Adrenal gland (tissue), 12 donors: ENCODE data around the gene OXNAD1. TPM values are rescaled to one million over a fixed set of nuclear protein-coding genes. Genes with fewer than 3 reads are reported as not detected.

Source experiments
- DNase-seq, 7 donors: peaks; one replicate each; pipeline ENCODE4 v3.0.0-alpha.2; 2019 to 2020
- H3K27ac ChIP-seq, 5 donors: fragments of 200-600 bp; sonication (generic) in 4 of 5; 1 replicate in 3 of 5; 2 replicates in 2 of 5; pipeline versions ENCODE4 v1.5.1 to v1.8.0; 2016 to 2020; ENCODE audit warnings: mild to moderate bottlenecking in 1 of 5
- H3K27me3 ChIP-seq: fragments of 200-600 bp; 2 replicates; pipeline ENCODE4 v1.8.0; 2021
- H3K36me3 ChIP-seq, 2 donors: fragments of 200-600 bp; replicated peaks in 1 of 2; 1 replicate in 1 of 2; 2 replicates in 1 of 2; pipeline versions ENCODE4 v1.5.1 to v1.8.0; 2018 to 2022
- H3K4me1 ChIP-seq, 2 donors: fragments of 200-600 bp; replicated peaks in 1 of 2; 1 replicate in 1 of 2; 2 replicates in 1 of 2; pipeline versions ENCODE4 v1.5.1 to v1.8.0; 2018 to 2021
- H3K4me3 ChIP-seq, 4 donors: fragments of 200-600 bp; sonication (generic) in 3 of 4; one replicate each; pipeline ENCODE4 v1.5.1; 2016 to 2018
- H3K9me3 ChIP-seq, 3 donors: fragments of 200-600 bp; sonication (generic) in 1 of 3; replicated peaks in 1 of 3; 1 replicate in 2 of 3; 2 replicates in 1 of 3; pipeline versions ENCODE4 v1.5.1 to v1.8.0; 2016 to 2021
- CTCF ChIP-seq, 6 experiments: fragments of 450-650 bp in 4 of 6; fragments of 200-600 bp in 2 of 6; sonication (generic) in 1 of 6; IDR thresholded peaks; 1 replicate in 5 of 6; 2 replicates in 1 of 6; pipeline versions ENCODE4 v1.5.1 to v1.8.0; 2016 to 2021; ENCODE audit warnings: antibody characterized with exemption in 6 of 6, mild to moderate bottlenecking in 2 of 6, moderate library complexity in 1 of 6
- POLR2A ChIP-seq, 2 donors: fragments of 450-650 bp; IDR thresholded peaks; one replicate each; pipeline ENCODE4 v1.6.1; 2017; ENCODE audit warnings: antibody characterized with exemption in 2 of 2, mild to moderate bottlenecking in 2 of 2, moderate library complexity in 1 of 2
- WGBS, 4 donors: extraction: QIAGEN DNeasy Blood & Tissue Kit in 2 of 4; methylation state at CpG; one replicate each; pipeline versions ENCODE4 v1.1.5 to v1.1.7; 2013 to 2017; 5-methylcytosine and 5-hydroxymethylcytosine counted together
- intact Hi-C, 2 donors: fragments of 100-400 bp; cut with DNase I; formaldehyde crosslinking; loops; one replicate each; pipeline versions ENCODE4 v1.14.1 to v1.15.0; 2022 to 2023
- polyA plus RNA-seq, 3 donors: library from polyadenylated mRNA; stranded (reverse); fragments of 200-250 nt in 2 of 3; fragments of 350-450 nt in 1 of 3; fragmentation: Illumina TruSeq in 1 of 3; extraction: RNeasy Lipid Tissue Mini Kit (QIAGEN cat#74804) in 1 of 3; gene quantifications; one replicate each; pipeline ENCODE4 v1.2.3, GENCODE V29; 2013 to 2014
- total RNA-seq, 9 donors: library from RNA; depleted of rRNA in 4 of 9; stranded (reverse); fragments of >200 nt in 4 of 9; fragments of 120-200 nt in 1 of 9; fragmentation: NEBNext Ultra II Directional in 1 of 9; extraction: Animal tissue kit (Norgen Biotek cat#: 25700) in 1 of 9; gene quantifications; one replicate each; pipeline versions ENCODE4 v1.1.0 to v1.2.4, GENCODE V29; 2013 to 2023
- donor health status: healthy with polysubstance abuse.
- donor health status: Bipolar disorder and iron deficiency.
- donor health status: DM: yes; HTN: yes; CAD: no.
- donor health status: DM: no; HTN: no; CAD: no.
- donor health status: DM: no; HTN: no; CAD: no.
- donor health status: DM: yes; HTN: yes; CAD: no.

The OXNAD1 gene
- total and polyA plus RNA-seq, 12 donors, result 3.6 to 22.2 (median 11.2) TPM

- Histone ChIP-seq H3K9me3 (no peaks in the 10 kb centered on the region), H3K27me3 (no peaks in the 10 kb centered on the region), H3K4me1 (peaks cover 0 to 4% of the 10 kb centered on the region in 2 donors), H3K27ac (no peak overlapping the region), H3K36me3 (peaks cover 0 to 31% of the 10 kb centered on the region in 2 donors), H3K4me3 (no peak overlapping the region)
- no peak for TF ChIP-seq POLR2A (IDR thresholded peaks at IDR 0.05)
- TF ChIP-seq CTCF (IDR thresholded peaks at IDR 0.05), result no peak
- intact Hi-C loops, result no loop called here
- DNase-seq, result no peak
- 95 to 100% (median 98%) methylated on average over 3 to 4 of the region's 4 CpGs for WGBS, 4 donors
Observed at GRCh38 chr3:16325850-16326249, 60.8 kb downstream of the OXNAD1 start.

DNA sequence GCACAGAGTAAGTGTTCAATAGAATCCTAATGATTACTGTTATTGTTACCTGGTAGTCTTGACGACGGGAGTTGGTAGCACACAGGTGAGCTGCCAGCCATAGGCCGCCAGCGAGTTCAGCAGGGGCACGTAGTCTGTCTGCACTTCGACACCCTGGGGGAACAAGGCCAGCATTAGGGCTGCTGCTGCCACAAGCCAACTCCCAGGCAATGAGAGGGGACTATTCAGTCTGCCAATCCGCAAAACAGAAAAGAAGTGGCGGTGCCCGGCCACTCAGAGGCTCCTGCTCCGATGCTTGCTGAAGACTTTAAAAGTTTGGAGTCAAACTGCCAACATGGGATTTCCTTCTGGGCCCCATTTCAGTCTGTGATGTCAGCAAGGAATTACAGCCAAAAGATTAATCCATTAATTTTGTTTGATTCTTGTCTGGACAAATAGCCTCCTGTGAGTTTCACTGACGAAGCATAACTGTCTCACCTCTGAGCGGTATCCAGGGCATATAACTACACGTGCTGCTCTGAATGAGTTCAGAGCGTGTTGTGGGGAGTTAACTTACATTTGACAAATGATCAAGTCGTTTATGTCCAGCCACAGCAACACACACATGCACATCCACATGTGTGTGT is 61.8 kb downstream of the OXNAD1 start:
- 90 to 98% (median 93%) methylated on average over 14 to 15 of the region's 15 CpGs for WGBS, 4 donors
- no peak overlapping the region for H3K4me3 ChIP-seq
- H3K9me3 ChIP-seq, result no peaks in the 10 kb centered on the region
- intact Hi-C loops, result no loop called here
- no peak for DNase-seq
- no peaks in the 10 kb centered on the region for H3K27me3 ChIP-seq
- peaks cover 0 to 30% of the 10 kb centered on the region in 2 donors for H3K36me3 ChIP-seq
- TF ChIP-seq CTCF (IDR thresholded peaks at IDR 0.05), result no peak
- peaks cover 0 to 4% of the 10 kb centered on the region in 2 donors for H3K4me1 ChIP-seq
- H3K27ac ChIP-seq, result no peak overlapping the region

GRCh38 chr3:16328124-16328523 is 63.1 kb downstream of the OXNAD1 start:
- H3K9me3 ChIP-seq, result no peaks in the 10 kb centered on the region
- DNase-seq, result no peak
- H3K4me1 ChIP-seq, result peaks cover 0 to 4% of the 10 kb centered on the region in 2 donors
- intact Hi-C loops, result no loop called here
- peaks cover 0 to 17% of the 10 kb centered on the region in 2 donors for H3K36me3 ChIP-seq
- H3K27me3 ChIP-seq, result no peaks in the 10 kb centered on the region
- WGBS, 4 donors, result 95 to 98% (median 97%) methylated on average over 5 to 6 of the region's 6 CpGs
- TF ChIP-seq CTCF (IDR thresholded peaks at IDR 0.05), result no peak
- no peak for TF ChIP-seq POLR2A (IDR thresholded peaks at IDR 0.05)
- H3K27ac ChIP-seq, result peak overlapping the region in 1 of 5 donors; percentile 58
- no peak overlapping the region for H3K4me3 ChIP-seq

- Histone ChIP-seq H3K9me3 (no peaks in the 10 kb centered on the region), H3K27me3 (no peaks in the 10 kb centered on the region), H3K36me3 (peaks cover 0 to 16% of the 10 kb centered on the region in 2 donors), H3K4me3 (no peak overlapping the region), H3K27ac (peak overlapping the region in 1 of 5 donors; percentile 73), H3K4me1 (peaks cover 0 to 4% of the 10 kb centered on the region in 2 donors)
- WGBS, 4 donors, result 69 to 78% (median 71%) methylated on average over 14 to 15 of the region's 15 CpGs
- intact Hi-C loops, result no loop called here
- TF ChIP-seq POLR2A (IDR thresholded peaks at IDR 0.05) (no peak), CTCF (IDR thresholded peaks at IDR 0.05) (no peak)
- DNase-seq, result peak; percentile 34 to 71 (median 62)
Observed at GRCh38 chr3:16329036-16329825, 64.2 kb downstream of the OXNAD1 start.
